K562 (cell line): ENCODE measurements around the gene CCL13. TPM values are rescaled to one million over a fixed set of nuclear protein-coding genes. Genes with fewer than 3 reads are reported as not detected.

Experiments
- ATAC-seq: fragments of 200-7000 bp; cut with Tn5 transposase; 3 replicates; pipeline ENCODE4 v1.9.1; 2020; ENCODE audit warnings: moderate library complexity
- BruUV-seq: library from RNA; stranded (reverse); fragments of 400-500 nt; replicated peaks from 2 replicates; lab custom pipeline; 2021; lab: Mats Ljungman, UMichigan
- CTCF ChIA-PET: fragments of 300-600 bp; formaldehyde crosslinking; extraction: SDS; loops from one replicate; lab custom pipeline; 2021; ENCODE audit warnings: low intra/inter-chr PET ratio; lab: Yijun Ruan, JAX
- POLR2A ChIA-PET: fragments of 300-600, 350-650 bp; sonication (Branson Sonifier 250); formaldehyde crosslinking; extraction: SDS; loops from one replicate; lab custom pipeline; 2021; ENCODE audit warnings: antibody characterized with exemption, inconsistent platforms; lab: Yijun Ruan, JAX
- DNase-seq, 4 experiments: peaks; one replicate each; pipeline versions ENCODE4 v3.0.0 to v3.0.0-alpha.2; 2011 to 2018; ENCODE audit warnings: low spot score in 3 of 4, mixed read lengths in 3 of 4; ENCODE audit errors: extremely low read depth in 1 of 4
- FAIRE-seq: peaks from 2 replicates; lab custom pipeline; 2011; peaks lifted over from hg19 to GRCh38; lab: Jason Lieb, UNC
- H2AFZ ChIP-seq: 2 replicates; pipeline ENCODE4 v1.6.0; 2011; ENCODE audit warnings: low read depth, low read length, control low read depth, inconsistent platforms
- H3K27ac ChIP-seq: fragments of 200-600 bp; 3 replicates; pipeline ENCODE4 v1.8.0; 2011; ENCODE audit warnings: low read depth, mild to moderate bottlenecking, control low read depth, inconsistent platforms, low read length, moderate library complexity, mixed read lengths; ENCODE audit errors: extremely low read depth
- H3K27me3 ChIP-seq, 2 experiments: fragments of 300-600 bp in 1 of 2; 2 replicates in 1 of 2; 3 replicates in 1 of 2; pipeline versions ENCODE4 v1.6.0 to v1.8.0; 2011; ENCODE audit warnings: inconsistent platforms in 2 of 2, low read length in 2 of 2, mild to moderate bottlenecking in 1 of 2, mixed read lengths in 1 of 2, moderate library complexity in 1 of 2; ENCODE audit not compliant: control insufficient read depth in 2 of 2, insufficient read depth in 2 of 2
- H3K36me3 ChIP-seq: fragments of 300-600 bp; 3 replicates; pipeline ENCODE4 v1.8.0; 2011; ENCODE audit warnings: mild to moderate bottlenecking, low read length, inconsistent platforms; ENCODE audit not compliant: control insufficient read depth, insufficient read depth
- H3K4me1 ChIP-seq, 2 experiments: fragments of 200-600 bp in 1 of 2; replicated peaks in 1 of 2; 2 replicates in 1 of 2; 3 replicates in 1 of 2; pipeline versions ENCODE4 v1.5.1 to v1.8.0; 2011; ENCODE audit warnings: inconsistent platforms in 2 of 2, low read length in 2 of 2, mild to moderate bottlenecking in 1 of 2, mixed read lengths in 1 of 2, moderate library complexity in 1 of 2; ENCODE audit not compliant: control insufficient read depth in 2 of 2, insufficient read depth in 2 of 2
- H3K4me2 ChIP-seq: 2 replicates; pipeline ENCODE4 v1.6.1; 2011; ENCODE audit warnings: low read length, control low read depth, inconsistent platforms, mixed read lengths; ENCODE audit not compliant: insufficient read depth
- H3K4me3 ChIP-seq: fragments of 200-600 bp; sonication (generic), shearing (Covaris generic); 2 replicates; pipeline ENCODE4 v1.5.1; 2016; ENCODE audit warnings: control low read depth, inconsistent platforms
- H3K79me2 ChIP-seq: fragments of 200-600 bp; 3 replicates; pipeline ENCODE4 v1.8.0; 2011; ENCODE audit warnings: low read length, inconsistent platforms; ENCODE audit not compliant: control insufficient read depth, insufficient read depth
- H3K9ac ChIP-seq, 2 experiments: 2 replicates each; pipeline versions ENCODE4 v1.6.0 to v1.6.1; 2011; ENCODE audit warnings: low read depth in 2 of 2, low read length in 2 of 2, control low read depth in 1 of 2, inconsistent platforms in 1 of 2, mild to moderate bottlenecking in 1 of 2, mixed read lengths in 1 of 2; ENCODE audit not compliant: insufficient read depth in 1 of 2
- H3K9me1 ChIP-seq: one replicate; pipeline ENCODE4 v1.6.0; 2011; ENCODE audit warnings: inconsistent platforms, mild to moderate bottlenecking, low read length, moderate library complexity; ENCODE audit not compliant: control insufficient read depth, insufficient read depth
- H3K9me3 ChIP-seq: replicated peaks from 2 replicates; pipeline ENCODE4 v1.5.1; 2011; ENCODE audit warnings: low read depth, low read length, inconsistent platforms; ENCODE audit not compliant: control insufficient read depth, insufficient read depth
- H4K20me1 ChIP-seq: replicated peaks from 2 replicates; pipeline ENCODE4 v1.6.1; 2011; ENCODE audit warnings: low read length, inconsistent platforms, mixed read lengths; ENCODE audit not compliant: control insufficient read depth, insufficient read depth
- ATF1 ChIP-seq, 2 experiments: fragments of 450-650 bp in 1 of 2; IDR thresholded peaks; 2 replicates each; pipeline ENCODE4 v1.6.1; 2016; ENCODE audit warnings: missing compliant biosample characterization in 1 of 2, missing genetic modification characterization in 1 of 2
- ILK ChIP-seq: fragments of 450-650 bp; IDR thresholded peaks from 2 replicates; pipeline ENCODE4 v1.6.1; 2016; ENCODE audit warnings: missing genetic modification characterization, low read depth, mild to moderate bottlenecking, missing compliant biosample characterization, moderate library complexity, borderline replicate concordance
- MECOM ChIP-seq: fragments of 250-450 bp; sonication (Bioruptor Pico); IDR thresholded peaks from 2 replicates; pipeline ENCODE4 v1.8.0; 2022; ENCODE audit warnings: inconsistent platforms
- NFATC3 ChIP-seq: fragments of 450-650 bp; IDR thresholded peaks from 2 replicates; pipeline ENCODE4 v1.6.1; 2017; ENCODE audit warnings: mild to moderate bottlenecking
- NFYB ChIP-seq: IDR thresholded peaks from 2 replicates; pipeline ENCODE4 v1.6.1; 2011; ENCODE audit warnings: mild to moderate bottlenecking, moderate library complexity; ENCODE audit not compliant: insufficient read length; ENCODE audit errors: extremely low read depth
- RBM39 ChIP-seq: fragments of 200-400 bp; formaldehyde crosslinking; optimal IDR thresholded peaks from 2 replicates; pipeline ENCODE3; 2018; ENCODE audit warnings: low read depth, low read length
- SNIP1 ChIP-seq: fragments of 450-650 bp; IDR thresholded peaks from 2 replicates; pipeline ENCODE4 v1.7.1; 2017; ENCODE audit warnings: low read depth, mild to moderate bottlenecking
- SUPT5H ChIP-seq: fragments of 450-650 bp; IDR thresholded peaks from 2 replicates; pipeline ENCODE4 v1.6.1; 2016
- ZNF212 ChIP-seq: fragments of 450-650 bp; formaldehyde crosslinking; IDR thresholded peaks from 2 replicates; pipeline ENCODE4 v1.4.0; 2020; ENCODE audit warnings: mild to moderate bottlenecking
- ZNF76 ChIP-seq: fragments of 250-450 bp; sonication (Bioruptor Pico); IDR thresholded peaks from 2 replicates; pipeline ENCODE4 v1.4.0; 2020; ENCODE audit warnings: mild to moderate bottlenecking, moderate library complexity, borderline replicate concordance
- WGBS: fragments of 100-300 bp; shearing (Covaris generic); methylation state at CpG from one replicate; pipeline ENCODE4 v1.1.6; 2016; ENCODE audit warnings: low coverage, mixed read lengths; ENCODE audit not compliant: insufficient coverage; ENCODE audit errors: missing lambda C conversion rate; 5-methylcytosine and 5-hydroxymethylcytosine counted together
- in situ Hi-C: fragments of 300-500 bp; cut with MboI; formaldehyde crosslinking; loops from 4 replicates; pipeline ENCODE4 v1.15.0; 2018; ENCODE audit warnings: inconsistent platforms, mixed read lengths
- intact Hi-C: fragments of 100-400 bp; cut with micrococcal nuclease; formaldehyde crosslinking; loops from 2 replicates; pipeline ENCODE4 v1.14.2; 2022
- polyA plus RNA-seq, 8 experiments: library from polyadenylated mRNA; depleted of rRNA in 4 of 8; stranded (reverse) in 5 of 8; unstranded in 3 of 8; fragments of >200 nt; fragmentation: Nextera tagmentation in 2 of 8; fragmentation: Illumina TruSeq in 1 of 8; extraction: Ambion mirVana in 2 of 8; extraction: Trizol in 1 of 8; gene quantifications; 2 replicates each; pipeline versions ENCODE4 v1.2.1 to v1.2.3, GENCODE V29; 2011 to 2014; ENCODE audit warnings: inconsistent platforms in 1 of 8, missing spikeins in 1 of 8
- total RNA-seq, 7 experiments: library from RNA; depleted of rRNA in 6 of 7; stranded (reverse); fragments of >200 nt in 6 of 7; fragmentation: Illumina TruSeq in 2 of 7; extraction: Trizol in 2 of 7; gene quantifications; 2 replicates each; pipeline versions ENCODE4 v1.2.1 to v1.2.3, GENCODE V29; 2011 to 2021; ENCODE audit warnings: low replicate concordance in 1 of 7
- TF ChIP-seq, protein P1 (sequence below): sonication (generic); formaldehyde crosslinking; IDR thresholded peaks from 2 replicates; pipeline ENCODE4 v1.8.0; 2023; ENCODE audit warnings: mild to moderate bottlenecking, missing genetic modification reagents
- TF ChIP-seq, protein P2 (sequence below): fragments of 450-650 bp; IDR thresholded peaks from 2 replicates; pipeline ENCODE4 v1.7.0; 2016; ENCODE audit warnings: borderline replicate concordance
- TF ChIP-seq, protein P3 (sequence below): fragments of 450-650 bp; IDR thresholded peaks from one replicate; pipeline ENCODE4 v1.6.1; 2018; ENCODE audit warnings: mild to moderate bottlenecking, moderate library complexity; ENCODE audit not compliant: partially characterized antibody

CCL13 gene
- total and polyA plus RNA-seq, 9 of the 15 experiments (the other 6 are each of a cell fraction or from before 2014, with no cell fraction given): not detected

DNA sequence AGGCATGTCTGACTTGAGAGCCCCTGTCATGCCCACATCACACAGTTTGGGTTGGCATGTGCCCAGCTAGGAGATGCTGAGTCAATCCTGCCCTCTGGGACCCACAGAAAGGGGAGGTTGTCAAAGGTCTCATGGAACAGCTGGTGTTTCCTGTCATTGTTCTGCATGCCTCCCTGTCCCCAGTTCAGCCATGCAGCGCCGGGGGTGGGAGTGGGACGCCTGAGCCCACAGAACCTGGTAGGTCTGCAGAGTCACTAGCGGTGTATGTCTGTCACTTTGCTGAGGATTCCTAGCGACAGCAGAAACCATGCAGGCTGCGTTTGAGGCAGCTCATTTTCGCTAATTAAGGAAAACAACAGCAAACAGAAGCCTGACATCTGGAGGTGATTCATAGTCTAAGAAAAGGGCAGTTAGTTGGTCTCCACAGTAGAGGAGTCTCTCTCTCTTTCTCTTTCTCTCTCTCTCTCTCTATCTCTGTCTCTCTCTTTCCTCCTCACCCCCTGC, 26.4 kb downstream of the CCL13 start (continued):
- TF ChIP-seq NFATC3 (no peak), ATF1 (CRISPR knock-in tag; IDR thresholded peaks at IDR 0.05) (no peak), ATF1 (tag; IDR thresholded peaks at IDR 0.05) (no peak), ILK (no peak)

DNA sequence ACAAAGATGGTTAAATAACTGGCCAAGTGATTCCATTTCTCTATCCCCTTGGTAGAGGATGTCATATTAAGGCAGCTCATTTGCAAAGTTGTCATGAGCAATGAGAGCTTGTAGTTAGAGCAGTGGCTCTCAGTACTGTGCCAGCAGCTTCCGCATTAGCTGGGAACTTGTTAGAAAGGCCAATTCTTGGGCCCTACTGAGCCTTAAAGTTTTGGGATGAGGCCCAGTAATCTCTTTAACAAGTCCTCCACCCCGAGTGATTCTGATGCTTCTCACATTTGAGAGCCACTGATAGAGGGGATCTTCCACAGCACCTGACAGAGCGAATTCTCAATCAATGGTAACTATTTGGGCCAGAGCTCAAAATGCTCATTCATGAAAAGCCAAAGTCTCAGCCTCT, 26.9 kb downstream of the CCL13 start:
- no peaks in the 10 kb centered on the region for H3K36me3 ChIP-seq
- no peak overlapping the region for H3K9ac ChIP-seq
- H3K27ac ChIP-seq: peak overlapping the region; percentile 36; the same call in 1 of the 3 replicates
- CTCF ChIA-PET: no interaction called here
- H3K27me3 ChIP-seq: peaks cover 0 to 4% of the 10 kb centered on the region in 2 experiments; a peak in 1 of 5 replicates
- ATAC-seq: no peak
- DNase-seq: no peak
- peaks cover 3 to 39% of the 10 kb centered on the region in 2 experiments; a peak in 3 of 5 replicates for H3K4me1 ChIP-seq
- no peaks in the 10 kb centered on the region for H3K9me3 ChIP-seq
- in situ Hi-C loops: no loop called here
- H3K4me3 ChIP-seq: no peak overlapping the region
- peak overlapping the region; percentile 48; the same call in 1 of the 2 replicates for H2AFZ ChIP-seq
- no peaks in the 10 kb centered on the region for H3K79me2 ChIP-seq
- H3K4me2 ChIP-seq: no peak overlapping the region
- WGBS: 37% methylated on average over 3 of the region's 3 CpGs
- intact Hi-C loops: no loop called here
- no peaks in the 10 kb centered on the region for H4K20me1 ChIP-seq
- POLR2A ChIA-PET: no interaction called here
- no TSS peak for BruUV-seq
- FAIRE-seq: no peak
- H3K9me1 ChIP-seq: no peaks in the 10 kb centered on the region
- TF ChIP-seq, protein P1, sequence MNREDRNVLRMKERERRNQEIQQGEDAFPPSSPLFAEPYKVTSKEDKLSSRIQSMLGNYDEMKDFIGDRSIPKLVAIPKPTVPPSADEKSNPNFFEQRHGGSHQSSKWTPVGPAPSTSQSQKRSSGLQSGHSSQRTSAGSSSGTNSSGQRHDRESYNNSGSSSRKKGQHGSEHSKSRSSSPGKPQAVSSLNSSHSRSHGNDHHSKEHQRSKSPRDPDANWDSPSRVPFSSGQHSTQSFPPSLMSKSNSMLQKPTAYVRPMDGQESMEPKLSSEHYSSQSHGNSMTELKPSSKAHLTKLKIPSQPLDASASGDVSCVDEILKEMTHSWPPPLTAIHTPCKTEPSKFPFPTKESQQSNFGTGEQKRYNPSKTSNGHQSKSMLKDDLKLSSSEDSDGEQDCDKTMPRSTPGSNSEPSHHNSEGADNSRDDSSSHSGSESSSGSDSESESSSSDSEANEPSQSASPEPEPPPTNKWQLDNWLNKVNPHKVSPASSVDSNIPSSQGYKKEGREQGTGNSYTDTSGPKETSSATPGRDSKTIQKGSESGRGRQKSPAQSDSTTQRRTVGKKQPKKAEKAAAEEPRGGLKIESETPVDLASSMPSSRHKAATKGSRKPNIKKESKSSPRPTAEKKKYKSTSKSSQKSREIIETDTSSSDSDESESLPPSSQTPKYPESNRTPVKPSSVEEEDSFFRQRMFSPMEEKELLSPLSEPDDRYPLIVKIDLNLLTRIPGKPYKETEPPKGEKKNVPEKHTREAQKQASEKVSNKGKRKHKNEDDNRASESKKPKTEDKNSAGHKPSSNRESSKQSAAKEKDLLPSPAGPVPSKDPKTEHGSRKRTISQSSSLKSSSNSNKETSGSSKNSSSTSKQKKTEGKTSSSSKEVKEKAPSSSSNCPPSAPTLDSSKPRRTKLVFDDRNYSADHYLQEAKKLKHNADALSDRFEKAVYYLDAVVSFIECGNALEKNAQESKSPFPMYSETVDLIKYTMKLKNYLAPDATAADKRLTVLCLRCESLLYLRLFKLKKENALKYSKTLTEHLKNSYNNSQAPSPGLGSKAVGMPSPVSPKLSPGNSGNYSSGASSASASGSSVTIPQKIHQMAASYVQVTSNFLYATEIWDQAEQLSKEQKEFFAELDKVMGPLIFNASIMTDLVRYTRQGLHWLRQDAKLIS (CRISPR knock-in tag): no peak
- TF ChIP-seq, protein P2, sequence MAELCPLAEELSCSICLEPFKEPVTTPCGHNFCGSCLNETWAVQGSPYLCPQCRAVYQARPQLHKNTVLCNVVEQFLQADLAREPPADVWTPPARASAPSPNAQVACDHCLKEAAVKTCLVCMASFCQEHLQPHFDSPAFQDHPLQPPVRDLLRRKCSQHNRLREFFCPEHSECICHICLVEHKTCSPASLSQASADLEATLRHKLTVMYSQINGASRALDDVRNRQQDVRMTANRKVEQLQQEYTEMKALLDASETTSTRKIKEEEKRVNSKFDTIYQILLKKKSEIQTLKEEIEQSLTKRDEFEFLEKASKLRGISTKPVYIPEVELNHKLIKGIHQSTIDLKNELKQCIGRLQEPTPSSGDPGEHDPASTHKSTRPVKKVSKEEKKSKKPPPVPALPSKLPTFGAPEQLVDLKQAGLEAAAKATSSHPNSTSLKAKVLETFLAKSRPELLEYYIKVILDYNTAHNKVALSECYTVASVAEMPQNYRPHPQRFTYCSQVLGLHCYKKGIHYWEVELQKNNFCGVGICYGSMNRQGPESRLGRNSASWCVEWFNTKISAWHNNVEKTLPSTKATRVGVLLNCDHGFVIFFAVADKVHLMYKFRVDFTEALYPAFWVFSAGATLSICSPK: no peak
- TF ChIP-seq, protein P3, sequence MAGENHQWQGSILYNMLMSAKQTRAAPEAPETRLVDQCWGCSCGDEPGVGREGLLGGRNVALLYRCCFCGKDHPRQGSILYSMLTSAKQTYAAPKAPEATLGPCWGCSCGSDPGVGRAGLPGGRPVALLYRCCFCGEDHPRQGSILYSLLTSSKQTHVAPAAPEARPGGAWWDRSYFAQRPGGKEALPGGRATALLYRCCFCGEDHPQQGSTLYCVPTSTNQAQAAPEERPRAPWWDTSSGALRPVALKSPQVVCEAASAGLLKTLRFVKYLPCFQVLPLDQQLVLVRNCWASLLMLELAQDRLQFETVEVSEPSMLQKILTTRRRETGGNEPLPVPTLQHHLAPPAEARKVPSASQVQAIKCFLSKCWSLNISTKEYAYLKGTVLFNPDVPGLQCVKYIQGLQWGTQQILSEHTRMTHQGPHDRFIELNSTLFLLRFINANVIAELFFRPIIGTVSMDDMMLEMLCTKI: no peak
- TF ChIP-seq NFYB (no peak), ZNF76 (CRISPR knock-in tag) (no peak), ZNF212 (CRISPR knock-in tag) (no peak), SUPT5H (no peak), RBM39 (no peak), MECOM (CRISPR knock-in tag) (no peak), SNIP1 (no peak)
